Erythroblast (primary cell): ENCODE data around the gene SEMA3A.

Source experiments
- DNase-seq, 2 experiments: peaks; one replicate each; lab custom pipeline; 2025; lab: John Stamatoyannopoulos, UW
- GATA1 ChIP-seq: IDR thresholded peaks from 2 replicates; pipeline ENCODE4 v1.6.1; 2011; ENCODE audit warnings: low read depth, mild to moderate bottlenecking, control low read depth, low read length, moderate library complexity
- POLR2A ChIP-seq: IDR thresholded peaks from 2 replicates; pipeline ENCODE4 v1.6.1; 2011; ENCODE audit warnings: mild to moderate bottlenecking, low read length

SEMA3A gene

GRCh38 chr7:84042110-84042539 lies 152.5 kb downstream of the SEMA3A start:
- TF ChIP-seq GATA1 (no peak), POLR2A (no peak)
- no peak for DNase-seq

- DNase-seq: no peak
- TF ChIP-seq POLR2A (no peak), GATA1 (no peak)
Measured at GRCh38 chr7:84041649-84042048, 152.9 kb downstream of the SEMA3A start.

GRCh38 chr7:84040355-84040754 lies 154.2 kb downstream of the SEMA3A start:
- DNase-seq: no peak
- TF ChIP-seq POLR2A (no peak), GATA1 (no peak)

- TF ChIP-seq POLR2A (no peak), GATA1 (no peak)
- DNase-seq: no peak
Measured at GRCh38 chr7:84039432-84039831, 155.2 kb downstream of the SEMA3A start.

- no peak for DNase-seq
- no peak for TF ChIP-seq GATA1
- no peak for TF ChIP-seq POLR2A
Measured at GRCh38 chr7:84027678-84028077, 166.9 kb downstream of the SEMA3A start.

- no peak for TF ChIP-seq POLR2A
- TF ChIP-seq GATA1: no peak
- DNase-seq: peak in 1 of 2 experiments; percentile 3
Measured at GRCh38 chr7:84025332-84025927, 169.2 kb downstream of the SEMA3A start.

- no peak for TF ChIP-seq GATA1
- TF ChIP-seq POLR2A: no peak
- no peak for DNase-seq
Measured at GRCh38 chr7:84022684-84023308, 171.8 kb downstream of the SEMA3A start.

- DNase-seq: no peak
- TF ChIP-seq GATA1: no peak
- no peak for TF ChIP-seq POLR2A
Measured at GRCh38 chr7:84022009-84022408, 172.6 kb downstream of the SEMA3A start.

- DNase-seq: no peak
Measured at GRCh38 chr7:84021292-84021908, 173.2 kb downstream of the SEMA3A start.

GRCh38 chr7:84017651-84018050 lies 176.9 kb downstream of the SEMA3A start:
- DNase-seq: no peak
- TF ChIP-seq POLR2A (no peak), GATA1 (no peak)

More at GRCh38 chr7:84021292-84021908, 173.2 kb downstream of the SEMA3A start:
- TF ChIP-seq GATA1: no peak
- no peak for TF ChIP-seq POLR2A

GRCh38 chr7:84013616-84014240 lies 180.9 kb downstream of the SEMA3A start:
- TF ChIP-seq GATA1 (no peak), POLR2A (no peak)
- no peak for DNase-seq

- no peak for DNase-seq
- TF ChIP-seq POLR2A (no peak), GATA1 (no peak)
Measured at GRCh38 chr7:84009782-84010181, 184.8 kb downstream of the SEMA3A start.

- DNase-seq: no peak
- no peak for TF ChIP-seq POLR2A
Measured at GRCh38 chr7:84009051-84009450, 185.5 kb downstream of the SEMA3A start.

- TF ChIP-seq POLR2A (no peak), GATA1 (no peak)
- DNase-seq: no peak
Measured at GRCh38 chr7:84003191-84003590, 191.4 kb downstream of the SEMA3A start.
